Measurements from ENCODE around the gene HCFC2.

HCFC2 gene

DNA sequence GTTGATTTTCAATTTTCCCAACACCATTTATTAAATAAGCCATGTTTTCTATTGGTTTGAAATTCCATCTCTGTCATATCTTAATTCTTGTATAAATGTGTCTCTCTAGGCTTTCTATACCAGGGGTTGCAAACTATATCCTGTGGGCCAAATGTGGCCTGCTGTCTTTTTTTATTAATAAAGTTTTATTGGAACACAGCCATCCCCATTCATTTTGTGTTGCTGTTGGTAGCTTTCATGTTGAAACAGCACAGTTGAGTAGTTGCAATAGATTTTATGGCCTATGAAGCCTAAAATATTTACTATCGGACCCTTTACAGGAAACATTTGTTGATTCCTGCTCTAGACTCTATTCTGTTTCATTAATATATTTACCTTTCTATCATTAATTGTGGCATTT lies 9.4 kb downstream of the HCFC2 start:
- no peak for DNase-seq
- H3K4me3 ChIP-seq, result no peak overlapping the region
- intact Hi-C loops (cut with DNase I; ENCODE audit: low total_unique reads), result no loop called here
- TF ChIP-seq, protein P1, sequence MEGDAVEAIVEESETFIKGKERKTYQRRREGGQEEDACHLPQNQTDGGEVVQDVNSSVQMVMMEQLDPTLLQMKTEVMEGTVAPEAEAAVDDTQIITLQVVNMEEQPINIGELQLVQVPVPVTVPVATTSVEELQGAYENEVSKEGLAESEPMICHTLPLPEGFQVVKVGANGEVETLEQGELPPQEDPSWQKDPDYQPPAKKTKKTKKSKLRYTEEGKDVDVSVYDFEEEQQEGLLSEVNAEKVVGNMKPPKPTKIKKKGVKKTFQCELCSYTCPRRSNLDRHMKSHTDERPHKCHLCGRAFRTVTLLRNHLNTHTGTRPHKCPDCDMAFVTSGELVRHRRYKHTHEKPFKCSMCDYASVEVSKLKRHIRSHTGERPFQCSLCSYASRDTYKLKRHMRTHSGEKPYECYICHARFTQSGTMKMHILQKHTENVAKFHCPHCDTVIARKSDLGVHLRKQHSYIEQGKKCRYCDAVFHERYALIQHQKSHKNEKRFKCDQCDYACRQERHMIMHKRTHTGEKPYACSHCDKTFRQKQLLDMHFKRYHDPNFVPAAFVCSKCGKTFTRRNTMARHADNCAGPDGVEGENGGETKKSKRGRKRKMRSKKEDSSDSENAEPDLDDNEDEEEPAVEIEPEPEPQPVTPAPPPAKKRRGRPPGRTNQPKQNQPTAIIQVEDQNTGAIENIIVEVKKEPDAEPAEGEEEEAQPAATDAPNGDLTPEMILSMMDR (IDR thresholded peaks at IDR 0.05), result no peak
- no peaks in the 10 kb centered on the region for H3K27me3 ChIP-seq
- H3K4me1 ChIP-seq, result peaks cover 0 to 3% (median 0%) of the 10 kb centered on the region in 4 donors
- H3K27ac ChIP-seq, result no peak overlapping the region
- H3K9me3 ChIP-seq, result no peaks in the 10 kb centered on the region
- H3K36me3 ChIP-seq, result peaks cover 19 to 37% (median 31%) of the 10 kb centered on the region in 3 donors

- DNase-seq, result no peak
- Histone ChIP-seq H3K27me3 (no peaks in the 10 kb centered on the region), H3K9me3 (no peaks in the 10 kb centered on the region), H3K36me3 (peaks cover 15 to 29% (median 20%) of the 10 kb centered on the region in 3 donors), H3K4me3 (no peak overlapping the region), H3K4me1 (peaks cover 0 to 8% (median 2%) of the 10 kb centered on the region in 4 donors), H3K27ac (no peak overlapping the region)
- intact Hi-C loops (cut with DNase I; ENCODE audit: low total_unique reads), result no loop called here
- TF ChIP-seq, protein P1 (IDR thresholded peaks at IDR 0.05), result no peak
Measured at GRCh38 chr12:104079024-104079423, 14.7 kb downstream of the HCFC2 start.

DNA sequence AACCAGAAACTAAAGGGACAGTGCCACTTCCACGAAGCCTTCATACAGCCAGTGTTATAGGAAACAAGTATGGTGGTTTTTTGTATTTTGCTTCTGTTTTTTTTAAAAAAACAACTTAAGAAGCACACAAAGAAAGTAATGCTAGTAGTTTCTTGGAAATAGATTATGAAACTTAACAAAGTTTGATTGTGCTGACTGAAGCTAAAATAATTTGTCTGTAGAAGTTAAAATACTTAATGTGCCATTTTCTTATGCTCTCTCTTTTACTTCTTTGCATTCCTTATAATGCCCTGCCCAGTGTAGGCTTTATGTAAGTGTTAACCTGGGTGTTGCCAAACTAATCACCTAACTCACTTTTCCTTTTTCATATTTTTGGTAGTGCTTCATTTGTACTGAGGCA lies 16.4 kb downstream of the HCFC2 start:
- intact Hi-C loops (cut with DNase I; ENCODE audit: low total_unique reads), result no loop called here
- Histone ChIP-seq H3K27ac (no peak overlapping the region), H3K4me1 (peaks cover 0 to 8% (median 2%) of the 10 kb centered on the region in 4 donors), H3K4me3 (no peak overlapping the region), H3K9me3 (no peaks in the 10 kb centered on the region), H3K27me3 (no peaks in the 10 kb centered on the region), H3K36me3 (peaks cover 23 to 36% (median 27%) of the 10 kb centered on the region in 3 donors)
- DNase-seq, result no peak
- TF ChIP-seq, protein P1 (IDR thresholded peaks at IDR 0.05), result no peak

GRCh38 chr12:104083769-104084475 lies 19.6 kb downstream of the HCFC2 start:
- DNase-seq, result no peak
- Histone ChIP-seq H3K4me3 (no peak overlapping the region), H3K27me3 (no peaks in the 10 kb centered on the region), H3K4me1 (peaks cover 0 to 7% (median 0%) of the 10 kb centered on the region in 4 donors), H3K36me3 (peaks cover 51 to 53% (median 53%) of the 10 kb centered on the region in 3 donors), H3K9me3 (no peaks in the 10 kb centered on the region), H3K27ac (no peak overlapping the region)
- TF ChIP-seq, protein P1 (IDR thresholded peaks at IDR 0.05), result no peak
- intact Hi-C loops (cut with DNase I; ENCODE audit: low total_unique reads), result no loop called here

DNA sequence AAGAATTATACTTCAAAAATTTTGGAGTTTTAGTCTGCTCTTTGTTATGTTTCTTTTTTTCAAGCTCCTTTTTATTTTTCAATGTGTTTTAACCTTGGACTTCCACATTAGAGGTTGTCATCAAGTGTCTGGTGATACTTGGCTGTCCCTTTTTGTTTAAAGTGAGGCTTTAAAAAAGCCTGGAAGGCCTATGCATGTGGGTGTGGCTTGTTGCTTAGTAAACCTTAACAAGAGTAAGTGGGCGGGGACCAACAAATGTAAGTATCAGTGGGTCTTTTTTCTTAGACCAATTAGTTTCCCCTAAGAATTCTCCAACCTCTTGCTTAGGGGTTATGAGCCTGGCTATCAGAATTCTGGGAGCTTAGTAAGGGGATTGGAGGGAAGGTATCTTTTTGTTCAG lies 26.4 kb downstream of the HCFC2 start:
- DNase-seq, result no peak
- TF ChIP-seq, protein P1 (IDR thresholded peaks at IDR 0.05), result no peak
- Histone ChIP-seq H3K27me3 (no peaks in the 10 kb centered on the region), H3K9me3 (no peaks in the 10 kb centered on the region), H3K4me3 (no peak overlapping the region), H3K27ac (no peak overlapping the region), H3K36me3 (peaks cover 69 to 83% (median 79%) of the 10 kb centered on the region in 3 donors), H3K4me1 (no peaks in the 10 kb centered on the region)
- intact Hi-C loops (cut with DNase I; ENCODE audit: low total_unique reads), result no loop called here
